GM12873 (cell line): ENCODE data around the gene NOL9.

Experiments
- TF ChIP-seq, protein P1 (sequence below): IDR thresholded peaks from 2 replicates; pipeline ENCODE4 v1.5.1; 2012; ENCODE audit warnings: low read depth, mild to moderate bottlenecking, moderate library complexity, low read length, control low read depth; ENCODE audit not compliant: insufficient read depth; ENCODE audit errors: missing control alignments

The NOL9 gene

DNA sequence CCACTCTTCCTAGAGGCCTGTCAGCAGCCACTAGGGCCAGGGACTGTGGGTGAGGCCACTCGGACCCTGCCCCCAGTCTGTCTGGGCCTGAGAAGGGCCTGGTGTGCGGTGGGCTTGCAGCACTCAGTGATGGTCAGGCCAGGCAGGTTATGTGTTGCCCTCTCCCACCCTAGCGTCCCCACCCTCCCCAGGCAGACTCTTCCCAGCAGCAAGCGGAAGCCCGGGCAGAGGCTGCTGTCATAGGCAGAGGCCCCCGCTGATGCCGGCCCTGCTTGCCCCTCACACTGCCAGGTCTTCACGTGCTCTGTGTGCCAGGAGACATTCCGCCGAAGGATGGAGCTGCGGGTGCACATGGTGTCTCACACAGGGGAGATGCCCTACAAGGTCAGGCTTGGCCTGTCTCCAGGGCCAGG is 32.1 kb upstream of the NOL9 start:
- TF ChIP-seq, protein P1, sequence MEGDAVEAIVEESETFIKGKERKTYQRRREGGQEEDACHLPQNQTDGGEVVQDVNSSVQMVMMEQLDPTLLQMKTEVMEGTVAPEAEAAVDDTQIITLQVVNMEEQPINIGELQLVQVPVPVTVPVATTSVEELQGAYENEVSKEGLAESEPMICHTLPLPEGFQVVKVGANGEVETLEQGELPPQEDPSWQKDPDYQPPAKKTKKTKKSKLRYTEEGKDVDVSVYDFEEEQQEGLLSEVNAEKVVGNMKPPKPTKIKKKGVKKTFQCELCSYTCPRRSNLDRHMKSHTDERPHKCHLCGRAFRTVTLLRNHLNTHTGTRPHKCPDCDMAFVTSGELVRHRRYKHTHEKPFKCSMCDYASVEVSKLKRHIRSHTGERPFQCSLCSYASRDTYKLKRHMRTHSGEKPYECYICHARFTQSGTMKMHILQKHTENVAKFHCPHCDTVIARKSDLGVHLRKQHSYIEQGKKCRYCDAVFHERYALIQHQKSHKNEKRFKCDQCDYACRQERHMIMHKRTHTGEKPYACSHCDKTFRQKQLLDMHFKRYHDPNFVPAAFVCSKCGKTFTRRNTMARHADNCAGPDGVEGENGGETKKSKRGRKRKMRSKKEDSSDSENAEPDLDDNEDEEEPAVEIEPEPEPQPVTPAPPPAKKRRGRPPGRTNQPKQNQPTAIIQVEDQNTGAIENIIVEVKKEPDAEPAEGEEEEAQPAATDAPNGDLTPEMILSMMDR, result no peak

DNA sequence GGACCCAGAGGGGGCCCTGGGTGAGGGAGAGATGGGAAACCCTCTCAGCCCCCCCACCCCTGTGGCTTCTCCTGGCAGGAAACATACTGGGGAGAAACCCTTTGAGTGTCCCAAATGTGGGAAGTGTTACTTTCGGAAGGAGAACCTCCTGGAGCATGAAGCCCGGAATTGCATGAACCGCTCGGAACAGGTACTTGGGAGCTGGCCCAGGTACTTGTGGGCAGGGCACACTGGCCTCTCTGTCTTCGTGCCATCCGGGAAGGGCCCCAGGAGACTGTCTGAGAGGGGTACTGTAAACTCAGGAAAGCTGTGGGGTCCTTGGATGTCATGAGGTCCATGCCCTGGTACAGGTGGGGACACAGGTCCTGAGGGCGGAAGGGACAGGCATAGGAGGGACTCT is 31.5 kb upstream of the NOL9 start:
- TF ChIP-seq, protein P1, result no peak

DNA sequence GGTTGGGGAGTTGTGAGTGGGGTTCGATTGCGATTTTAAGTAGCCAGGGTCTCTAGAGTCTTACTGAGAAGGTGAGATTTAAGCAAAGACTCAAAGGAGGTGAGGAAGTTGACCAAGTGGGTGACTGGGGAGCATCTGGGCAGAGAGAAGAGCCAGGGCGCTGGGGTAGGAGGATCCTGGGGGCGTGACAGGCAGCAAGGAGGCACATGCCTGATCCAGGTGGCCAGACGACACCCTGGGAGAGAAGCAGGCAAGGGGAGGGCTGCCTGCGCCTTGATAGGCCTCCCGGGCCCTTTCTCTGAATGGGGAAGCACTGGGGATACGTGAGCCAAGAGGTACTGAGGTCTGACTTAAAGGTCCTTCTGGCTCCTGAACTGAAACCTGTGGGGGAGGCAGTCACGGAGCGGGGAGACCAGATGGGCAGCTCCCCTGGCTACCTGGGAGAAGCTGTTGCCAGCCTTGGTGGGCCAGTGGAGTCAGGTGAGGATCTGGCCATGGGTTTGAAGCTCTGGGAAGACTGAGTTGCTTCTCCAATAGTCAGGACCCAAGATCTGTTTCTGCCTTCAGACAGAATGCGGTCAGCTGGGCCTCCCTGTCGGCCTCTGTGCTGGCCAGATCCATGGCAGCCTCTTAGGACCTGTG is 30.9 kb upstream of the NOL9 start:
- TF ChIP-seq, protein P1, result no peak

DNA sequence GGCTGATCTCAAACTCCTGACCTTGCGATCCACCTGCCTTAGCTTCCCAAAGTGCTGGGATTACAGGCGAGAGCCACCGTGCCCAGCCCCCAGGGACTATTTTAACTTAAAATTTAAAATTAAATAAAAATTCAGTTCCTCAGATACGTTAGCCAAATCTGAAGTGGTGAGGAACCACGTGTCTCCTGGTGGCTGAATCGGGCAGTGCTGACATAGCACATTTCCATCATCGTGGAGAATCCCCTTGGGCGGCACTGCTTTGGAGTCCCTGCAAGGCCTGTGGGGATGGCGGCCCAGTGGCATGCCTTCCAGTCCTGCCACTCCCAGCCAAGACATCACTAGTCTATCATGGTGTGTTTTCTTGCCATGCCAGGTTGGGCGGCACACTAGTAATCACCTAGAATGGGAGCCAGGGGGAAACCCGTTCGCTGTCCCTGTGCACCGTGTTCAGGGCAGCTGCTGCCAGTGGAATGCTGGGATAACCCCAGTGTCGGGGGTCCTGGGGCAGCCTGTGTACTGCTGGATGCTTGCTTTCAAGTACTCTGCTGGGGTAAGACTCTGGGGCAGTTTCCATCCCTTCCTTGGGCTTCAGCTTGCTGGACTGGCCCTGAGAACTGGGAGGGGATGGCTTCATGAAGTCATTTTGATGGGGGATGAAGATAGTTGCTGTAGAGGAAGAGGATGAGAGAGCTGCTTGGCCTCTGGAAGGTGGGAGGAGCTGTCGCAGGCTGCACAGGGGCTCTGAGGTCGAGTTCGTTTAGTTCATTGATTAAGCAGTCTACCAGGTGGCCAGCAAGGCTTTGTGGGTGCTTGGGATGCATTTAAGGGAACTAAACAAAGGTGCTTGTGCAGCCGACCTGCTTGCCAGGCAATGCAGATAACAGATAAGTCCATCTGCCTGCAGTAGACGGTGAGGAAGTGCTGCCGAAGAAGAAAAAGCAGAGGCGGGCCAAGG is 30.1 kb upstream of the NOL9 start:
- TF ChIP-seq, protein P1, result peak; percentile 18

DNA sequence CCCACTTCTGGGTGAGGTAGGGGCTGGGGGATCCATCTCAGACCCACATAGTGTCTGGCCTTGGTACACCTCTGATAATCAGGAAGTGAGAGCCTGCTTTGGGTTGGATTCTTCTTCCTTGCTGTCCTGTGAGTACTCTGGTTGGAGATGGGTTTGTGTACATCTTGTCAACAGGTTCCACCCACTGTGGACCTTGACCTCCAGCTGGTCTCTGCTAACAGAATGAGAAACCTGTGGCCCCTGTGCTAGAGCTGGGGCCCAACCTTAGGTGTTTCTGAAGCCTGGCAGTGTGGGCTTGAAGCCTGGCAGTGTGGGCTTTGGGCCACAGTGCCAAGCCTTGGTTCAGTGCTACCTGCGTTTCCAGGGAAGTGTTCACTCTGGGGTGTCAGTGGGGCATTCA is 28.1 kb upstream of the NOL9 start:
- TF ChIP-seq, protein P1, result no peak

DNA sequence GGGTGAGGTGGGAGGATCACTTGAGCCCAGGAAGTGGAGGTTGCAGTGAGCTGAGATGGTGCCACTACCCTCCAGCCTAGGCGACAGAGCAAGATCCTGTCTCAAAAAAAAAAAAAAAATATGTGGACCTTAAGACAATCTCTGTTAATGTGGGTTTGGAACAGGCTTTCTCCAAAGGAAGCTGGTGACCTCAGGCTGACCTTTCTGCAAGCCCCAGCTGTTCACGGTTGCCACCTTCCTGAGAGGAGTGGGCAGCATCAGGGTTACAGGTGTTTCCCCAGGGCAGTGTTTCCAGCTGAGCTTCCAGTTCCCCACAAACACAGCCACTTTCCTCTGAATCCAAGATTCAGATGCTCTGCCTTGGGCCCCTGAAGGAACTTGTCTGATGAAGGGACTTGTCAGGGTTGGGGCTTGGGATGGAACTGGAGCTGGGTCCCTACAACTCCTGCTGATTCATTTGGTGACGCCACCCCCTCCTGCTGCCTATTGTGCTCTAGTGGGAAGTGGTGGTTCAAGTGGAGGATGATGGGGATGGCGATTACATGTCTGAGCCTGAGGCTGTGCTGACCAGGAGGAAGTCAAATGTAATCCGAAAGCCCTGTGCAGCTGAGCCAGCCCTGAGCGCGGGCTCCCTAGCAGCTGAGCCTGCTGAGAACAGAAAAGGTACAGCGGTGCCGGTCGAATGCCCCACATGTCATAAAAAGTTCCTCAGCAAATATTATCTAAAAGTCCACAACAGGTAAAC is 27.4 kb upstream of the NOL9 start:
- TF ChIP-seq, protein P1, result no peak
